ENCODE data around the gene CTF1. TPM values are rescaled to one million over a fixed set of nuclear protein-coding genes. Genes with fewer than 3 reads are reported as not detected.

Gene CTF1
- total RNA-seq, 2 donors from 2014 or later = 0.29 to 0.96 TPM

GRCh38 chr16:30953111-30953510 is 56.7 kb downstream of the CTF1 start:
- peaks cover 5 to 8% of the 10 kb centered on the region in 2 donors for H3K36me3 Mint-ChIP-seq
- no peaks in the 10 kb centered on the region for H3K9me3 Mint-ChIP-seq
- H3K27ac Mint-ChIP-seq = no peak overlapping the region
- DNase-seq (ENCODE audit: low spot score in 2 of 2) (no peak), ATAC-seq (no peak)

Other genes with a start within 250 kb of the CTF1 start
- 100 to 1,000 TPM; 103 to 111 TPM for gene PRR14, start 245.7 kb upstream of the CTF1 start, total RNA-seq
- 100 to 1,000 TPM; 104 to 117 TPM for gene FBRS, start 238.2 kb upstream of the CTF1 start, total RNA-seq
- 10 to 100 TPM; 61.6 to 76.8 TPM for gene SRCAP, start 197.4 kb upstream of the CTF1 start, total RNA-seq
- 10 to 100 TPM; 32.9 to 61.9 TPM for gene PHKG2, start 148.2 kb upstream of the CTF1 start, total RNA-seq
- 1 to 10 TPM; 2.6 to 3.6 TPM for gene CFAP119, start 134.6 kb upstream of the CTF1 start, total RNA-seq
- 10 to 100 TPM; 68.9 to 74.4 TPM for gene RNF40, start 134.3 kb upstream of the CTF1 start, total RNA-seq
- gene ZNF629, start 109.4 kb upstream of the CTF1 start, total RNA-seq = 1 to 10 TPM in 1 of 2 donors, under 1 TPM in 1; 0.16 to 3.6 TPM
- 10 to 100 TPM; 27.3 to 45.9 TPM for gene BCL7C, start 2.5 kb upstream of the CTF1 start, total RNA-seq
- 10 to 100 TPM; 24.4 to 36.4 TPM for gene FBXL19, start 27.0 kb downstream of the CTF1 start, total RNA-seq
- 10 to 100 TPM in 1 of 2 donors, 1 to 10 TPM in 1; 7.3 to 17.1 TPM for gene ORAI3, start 52.5 kb downstream of the CTF1 start, total RNA-seq
- 10 to 100 TPM; 24.5 to 34.1 TPM for gene SETD1A, start 61.1 kb downstream of the CTF1 start, total RNA-seq
- gene HSD3B7, start 88.6 kb downstream of the CTF1 start, total RNA-seq = 1 to 10 TPM; 4.1 to 9.2 TPM
- 1 to 10 TPM in 1 of 2 donors, under 1 TPM in 1; 0.87 to 4.5 TPM for gene STX1B, start 114.0 kb downstream of the CTF1 start, total RNA-seq
- 10 to 100 TPM; 63.4 to 66.1 TPM for gene STX4, start 136.9 kb downstream of the CTF1 start, total RNA-seq
- 10 to 100 TPM; 14.5 to 32.7 TPM for gene ZNF668, start 177.6 kb downstream of the CTF1 start, total RNA-seq
- gene ZNF646, start 177.8 kb downstream of the CTF1 start, total RNA-seq = 10 to 100 TPM; 20.2 to 35.6 TPM
- gene PRSS53, start 192.3 kb downstream of the CTF1 start, total RNA-seq = 10 to 100 TPM in 1 of 2 donors, 1 to 10 TPM in 1; 7.4 to 12.1 TPM
- gene VKORC1, start 198.2 kb downstream of the CTF1 start, total RNA-seq = 10 to 100 TPM; 41.4 to 91.4 TPM
- gene BCKDK, start 211.8 kb downstream of the CTF1 start, total RNA-seq = 10 to 100 TPM; 18.3 to 61.0 TPM
- 10 to 100 TPM; 57.8 to 88.5 TPM for gene KAT8, start 221.1 kb downstream of the CTF1 start, total RNA-seq
- not detected for gene PRSS8, start 239.1 kb downstream of the CTF1 start, total RNA-seq

Measured in activated naive CD4-positive, alpha-beta T cell treated with anti-CD3 and anti-CD28 coated beads, Interleukin-2, amount 50 U/mL, for 72 hours (primary cell).